PC-9 (cell line): ENCODE measurements around the gene ARHGAP6. TPM values are rescaled to one million over a fixed set of nuclear protein-coding genes. Genes with fewer than 3 reads are reported as not detected.

Experiments used
- BruUV-seq: library from RNA; stranded (reverse); fragments of 400-500 nt; replicated peaks from 2 replicates; lab custom pipeline; 2021; lab: Mats Ljungman, UMichigan
- CTCF ChIA-PET: fragments of 300-600 bp; sonication (Branson Sonifier 250); formaldehyde crosslinking; loops from one replicate; lab custom pipeline; 2022; ENCODE audit warnings: antibody characterized with exemption; lab: Charles Lee
- POLR2A ChIA-PET: fragments of 300-600 bp; sonication (Branson Sonifier 250); formaldehyde crosslinking; loops from one replicate; lab custom pipeline; 2022; ENCODE audit warnings: antibody characterized with exemption; ENCODE audit not compliant: unreplicated experiment; lab: Charles Lee
- DNase-seq, 2 experiments: peaks; one replicate each; pipeline versions ENCODE4 v3.0.0 to v3.0.0-alpha.2; 2015 to 2022; ENCODE audit warnings: mixed read lengths in 1 of 2
- H2AFZ ChIP-seq: fragments of 200-600 bp; sonication (generic); 2 replicates; pipeline ENCODE4 v1.8.1; 2017; ENCODE audit warnings: antibody characterized with exemption
- H3F3A ChIP-seq: fragments of 200-600 bp; sonication (generic); 2 replicates; pipeline ENCODE4 v1.8.1; 2017; ENCODE audit warnings: antibody characterized with exemption, mild to moderate bottlenecking, low read depth; ENCODE audit not compliant: insufficient read depth
- H3K27ac ChIP-seq: fragments of 200-600 bp; sonication (generic); 2 replicates; pipeline ENCODE4 v1.6.1; 2016; ENCODE audit warnings: mixed run types
- H3K27me3 ChIP-seq: fragments of 200-600 bp; sonication (generic); 2 replicates; pipeline ENCODE4 v1.6.1; 2016; ENCODE audit warnings: low read depth, mixed run types; ENCODE audit not compliant: insufficient read depth
- H3K36me3 ChIP-seq: fragments of 200-600 bp; sonication (generic); 2 replicates; pipeline ENCODE4 v1.6.1; 2016; ENCODE audit warnings: low read depth, mixed run types
- H3K4me1 ChIP-seq: fragments of 200-600 bp; sonication (generic); replicated peaks from 2 replicates; pipeline ENCODE4 v1.6.1; 2016; ENCODE audit warnings: mixed run types; ENCODE audit not compliant: insufficient read depth
- H3K4me2 ChIP-seq: fragments of 200-600 bp; sonication (generic); 2 replicates; pipeline ENCODE4 v1.6.1; 2017; ENCODE audit warnings: mixed run types
- H3K4me3 ChIP-seq: fragments of 200-600 bp; sonication (generic); 2 replicates; pipeline ENCODE4 v1.6.1; 2016; ENCODE audit warnings: mixed run types
- H3K79me2 ChIP-seq: fragments of 200-600 bp; sonication (generic); 2 replicates; pipeline ENCODE4 v1.6.1; 2017; ENCODE audit warnings: low read depth, mixed run types
- H3K9me2 ChIP-seq: fragments of 200-600 bp; sonication (generic); 2 replicates; pipeline ENCODE4 v1.8.1; 2017; ENCODE audit warnings: mild to moderate bottlenecking; ENCODE audit not compliant: insufficient read depth
- H3K9me3 ChIP-seq: fragments of 200-600 bp; sonication (generic); 2 replicates; pipeline ENCODE4 v1.8.1; 2016; ENCODE audit warnings: low read depth; ENCODE audit not compliant: insufficient read depth
- H4K20me1 ChIP-seq: fragments of 200-600 bp; sonication (generic); 2 replicates; pipeline ENCODE4 v1.8.1; 2017; ENCODE audit not compliant: insufficient read depth
- EZH2 ChIP-seq: fragments of 200-600 bp; sonication (generic); IDR thresholded peaks from 2 replicates; pipeline ENCODE4 v1.8.0; 2017; ENCODE audit warnings: antibody characterized with exemption, low read depth
- intact Hi-C: fragments of 100-400 bp; cut with micrococcal nuclease; formaldehyde crosslinking; loops from one replicate; pipeline ENCODE4 v1.10.0; 2022; ENCODE audit not compliant: unreplicated experiment
- total RNA-seq: library from RNA; stranded (reverse); gene quantifications from 2 replicates; pipeline ENCODE4 v1.2.3, GENCODE V29; 2021
- TF ChIP-seq, protein P1 (sequence below): fragments of 200-600 bp; sonication (generic); conservative IDR thresholded peaks from 2 replicates; pipeline ENCODE4 v1.6.1; 2017; ENCODE audit warnings: mixed run types, antibody characterized with exemption, mild to moderate bottlenecking, moderate library complexity

Gene ARHGAP6
- total RNA-seq, 1 experiment from 2014 or later = not detected

DNA sequence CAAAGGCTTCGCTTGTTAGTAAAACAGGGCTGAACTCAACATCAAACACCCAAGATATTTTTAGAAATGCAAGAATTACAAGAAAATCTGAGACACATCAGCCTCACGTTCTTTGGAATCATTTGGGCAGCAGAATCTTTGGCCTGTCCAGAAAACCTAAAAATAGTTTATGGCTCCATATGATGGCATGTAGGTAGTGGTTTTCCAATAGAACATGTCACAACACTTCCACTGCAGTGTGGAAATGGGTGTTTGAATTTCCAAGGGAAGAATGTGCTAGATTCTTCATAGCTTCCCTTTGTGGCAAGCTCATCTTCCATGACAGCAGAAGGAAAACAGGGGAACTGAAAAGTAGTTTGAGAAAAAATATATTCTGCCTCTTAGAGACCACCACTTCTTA lies 118.8 kb downstream of the ARHGAP6 start:
- no peaks in the 10 kb centered on the region for H3K9me3 ChIP-seq
- no peaks in the 10 kb centered on the region for H3F3A ChIP-seq
- no TSS peak for BruUV-seq
- H3K4me3 ChIP-seq = no peak overlapping the region
- no peaks in the 10 kb centered on the region for H4K20me1 ChIP-seq
- no peaks in the 10 kb centered on the region for H3K36me3 ChIP-seq
- ChIA-PET CTCF (no interaction called here), POLR2A (no interaction called here)
- intact Hi-C loops = no loop called here
- no peak for TF ChIP-seq EZH2
- TF ChIP-seq, protein P1, sequence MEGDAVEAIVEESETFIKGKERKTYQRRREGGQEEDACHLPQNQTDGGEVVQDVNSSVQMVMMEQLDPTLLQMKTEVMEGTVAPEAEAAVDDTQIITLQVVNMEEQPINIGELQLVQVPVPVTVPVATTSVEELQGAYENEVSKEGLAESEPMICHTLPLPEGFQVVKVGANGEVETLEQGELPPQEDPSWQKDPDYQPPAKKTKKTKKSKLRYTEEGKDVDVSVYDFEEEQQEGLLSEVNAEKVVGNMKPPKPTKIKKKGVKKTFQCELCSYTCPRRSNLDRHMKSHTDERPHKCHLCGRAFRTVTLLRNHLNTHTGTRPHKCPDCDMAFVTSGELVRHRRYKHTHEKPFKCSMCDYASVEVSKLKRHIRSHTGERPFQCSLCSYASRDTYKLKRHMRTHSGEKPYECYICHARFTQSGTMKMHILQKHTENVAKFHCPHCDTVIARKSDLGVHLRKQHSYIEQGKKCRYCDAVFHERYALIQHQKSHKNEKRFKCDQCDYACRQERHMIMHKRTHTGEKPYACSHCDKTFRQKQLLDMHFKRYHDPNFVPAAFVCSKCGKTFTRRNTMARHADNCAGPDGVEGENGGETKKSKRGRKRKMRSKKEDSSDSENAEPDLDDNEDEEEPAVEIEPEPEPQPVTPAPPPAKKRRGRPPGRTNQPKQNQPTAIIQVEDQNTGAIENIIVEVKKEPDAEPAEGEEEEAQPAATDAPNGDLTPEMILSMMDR = no peak
- no peaks in the 10 kb centered on the region for H3K27me3 ChIP-seq
- no peaks in the 10 kb centered on the region for H3K9me2 ChIP-seq
- no peak overlapping the region for H2AFZ ChIP-seq
- H3K27ac ChIP-seq = no peak overlapping the region
- H3K79me2 ChIP-seq = no peaks in the 10 kb centered on the region
- H3K4me2 ChIP-seq = no peak overlapping the region
- no peaks in the 10 kb centered on the region for H3K4me1 ChIP-seq
- no peak for DNase-seq

DNA sequence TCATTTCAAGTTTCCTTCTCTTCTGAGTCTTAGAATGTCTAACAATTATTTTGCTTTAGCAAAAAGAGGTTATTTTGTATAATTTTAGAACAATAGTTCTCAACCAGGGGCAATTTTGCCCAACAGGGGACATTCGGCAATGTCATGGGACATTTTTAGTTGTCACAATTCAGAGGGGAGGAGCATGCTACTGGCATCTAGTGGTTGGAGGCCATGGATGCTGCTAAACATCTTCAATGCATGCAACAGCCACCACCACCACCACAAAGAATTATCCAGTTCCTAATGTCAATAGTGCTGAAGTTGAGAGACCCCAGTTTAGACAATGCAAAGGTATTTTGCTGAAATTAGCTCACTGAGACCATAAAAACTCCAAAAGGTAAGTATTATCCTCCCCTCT lies 122.5 kb downstream of the ARHGAP6 start:
- H3K9me3 ChIP-seq = no peaks in the 10 kb centered on the region
- TF ChIP-seq, protein P1 = no peak
- no peak for TF ChIP-seq EZH2
- no peak overlapping the region for H3K4me2 ChIP-seq
- H2AFZ ChIP-seq = no peak overlapping the region
- no peak overlapping the region for H3K27ac ChIP-seq
- ChIA-PET CTCF (no interaction called here), POLR2A (no interaction called here)
- no peaks in the 10 kb centered on the region for H3K4me1 ChIP-seq
- H3K27me3 ChIP-seq = no peaks in the 10 kb centered on the region
- no peaks in the 10 kb centered on the region for H4K20me1 ChIP-seq
- no peaks in the 10 kb centered on the region for H3K9me2 ChIP-seq
- no peaks in the 10 kb centered on the region for H3K79me2 ChIP-seq
- no peaks in the 10 kb centered on the region for H3F3A ChIP-seq
- no peak for DNase-seq
- H3K36me3 ChIP-seq = no peaks in the 10 kb centered on the region
- H3K4me3 ChIP-seq = no peak overlapping the region
- intact Hi-C loops = no loop called here
- BruUV-seq = no TSS peak

DNA sequence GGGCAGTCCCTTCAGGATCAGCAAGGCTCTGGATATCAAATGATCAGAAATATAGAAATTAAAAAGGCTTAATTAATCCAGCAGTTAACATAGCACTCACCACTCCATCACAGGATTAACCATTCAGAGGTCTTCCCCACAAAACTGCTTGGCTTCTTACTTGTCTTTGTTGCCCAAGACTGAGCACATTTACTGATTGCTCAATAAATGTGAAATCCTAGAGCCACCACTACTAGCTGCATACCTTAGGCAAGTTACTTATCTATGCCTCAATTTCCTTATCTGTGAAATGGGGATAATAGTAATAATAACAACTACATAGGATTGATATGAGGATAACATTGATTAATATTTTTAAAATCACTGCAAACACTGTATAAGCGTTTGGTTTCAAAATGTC lies 124.2 kb downstream of the ARHGAP6 start:
- Histone ChIP-seq H3K27ac (no peak overlapping the region), H3K4me3 (no peak overlapping the region), H3K79me2 (no peaks in the 10 kb centered on the region), H3K9me3 (no peaks in the 10 kb centered on the region), H3F3A (no peaks in the 10 kb centered on the region), H4K20me1 (no peaks in the 10 kb centered on the region), H3K27me3 (no peaks in the 10 kb centered on the region), H3K9me2 (no peaks in the 10 kb centered on the region), H3K4me2 (no peak overlapping the region), H2AFZ (no peak overlapping the region), H3K36me3 (no peaks in the 10 kb centered on the region), H3K4me1 (no peaks in the 10 kb centered on the region)
- intact Hi-C loops = no loop called here
- BruUV-seq = no TSS peak
- ChIA-PET CTCF (no interaction called here), POLR2A (no interaction called here)
- DNase-seq = no peak
- TF ChIP-seq, protein P1 = no peak
